HCT116 (cell line): Measurements from ENCODE around the gene ABCG8.

ENCODE experiments used
- CTCF ChIP-seq, 3 experiments: fragments of 200-600 bp in 1 of 3; sonication (generic) in 1 of 3; IDR thresholded peaks in 2 of 3; conservative IDR thresholded peaks in 1 of 3; 2 replicates each; pipeline ENCODE4 v1.5.1; 2012 to 2017; ENCODE audit warnings: low read depth in 2 of 3, low read length in 2 of 3, antibody characterized with exemption in 1 of 3, borderline replicate concordance in 1 of 3, control low read depth in 1 of 3, mild to moderate bottlenecking in 1 of 3, mixed read lengths in 1 of 3, mixed run types in 1 of 3, moderate library complexity in 1 of 3; ENCODE audit not compliant: insufficient read depth in 1 of 3
- EGR1 ChIP-seq: IDR thresholded peaks from 2 replicates; pipeline ENCODE4 v1.6.1; 2012; ENCODE audit warnings: low read depth
- EZH2 ChIP-seq: fragments of 200-600 bp; sonication (generic); IDR thresholded peaks from 2 replicates; pipeline ENCODE4 v1.6.1; 2017; ENCODE audit warnings: antibody characterized with exemption, mixed run types
- EZH2phosphoT487 ChIP-seq: fragments of 200-600 bp; IDR thresholded peaks from 2 replicates; pipeline ENCODE4 v1.6.1; 2018; ENCODE audit warnings: antibody characterized with exemption, borderline replicate concordance
- JUND ChIP-seq: IDR thresholded peaks from 2 replicates; pipeline ENCODE4 v1.6.1; 2012
- MAX ChIP-seq: IDR thresholded peaks from 2 replicates; pipeline ENCODE4 v1.6.1; 2012
- POLR2AphosphoS5 ChIP-seq: IDR thresholded peaks from 2 replicates; pipeline ENCODE4 v1.6.1; 2011; ENCODE audit warnings: mild to moderate bottlenecking, low read depth, low read length, moderate library complexity
- RAD21 ChIP-seq: IDR thresholded peaks from 2 replicates; pipeline ENCODE4 v1.6.1; 2012; ENCODE audit warnings: low read depth, mild to moderate bottlenecking
- SP1 ChIP-seq: IDR thresholded peaks from 2 replicates; pipeline ENCODE4 v1.6.1; 2012; ENCODE audit warnings: low read depth
- ZFX ChIP-seq: fragments of 450-650 bp; IDR thresholded peaks from 2 replicates; pipeline ENCODE4 v1.6.1; 2017
- TF ChIP-seq, protein P1 (sequence below): IDR thresholded peaks from 2 replicates; pipeline ENCODE4 v1.6.1; 2012; ENCODE audit warnings: low read depth
- TF ChIP-seq, protein P2 (sequence below): IDR thresholded peaks from 2 replicates; pipeline ENCODE4 v1.6.1; 2011; ENCODE audit warnings: mild to moderate bottlenecking, low read length, moderate library complexity; ENCODE audit not compliant: insufficient replicate concordance; ENCODE audit errors: extremely low read depth

GRCh38 chr2:43824512-43824911, 14.3 kb upstream of the ABCG8 start:
- no peak for TF ChIP-seq CTCF (IDR thresholded peaks at IDR 0.05 in 2 of 3, conservative IDR thresholded peaks at IDR 0.05 in 1 of 3; ENCODE audit: borderline replicate concordance in 1 of 3, insufficient read depth in 1 of 3, low read depth in 2 of 3, low read length in 2 of 3)
- TF ChIP-seq, protein P1, sequence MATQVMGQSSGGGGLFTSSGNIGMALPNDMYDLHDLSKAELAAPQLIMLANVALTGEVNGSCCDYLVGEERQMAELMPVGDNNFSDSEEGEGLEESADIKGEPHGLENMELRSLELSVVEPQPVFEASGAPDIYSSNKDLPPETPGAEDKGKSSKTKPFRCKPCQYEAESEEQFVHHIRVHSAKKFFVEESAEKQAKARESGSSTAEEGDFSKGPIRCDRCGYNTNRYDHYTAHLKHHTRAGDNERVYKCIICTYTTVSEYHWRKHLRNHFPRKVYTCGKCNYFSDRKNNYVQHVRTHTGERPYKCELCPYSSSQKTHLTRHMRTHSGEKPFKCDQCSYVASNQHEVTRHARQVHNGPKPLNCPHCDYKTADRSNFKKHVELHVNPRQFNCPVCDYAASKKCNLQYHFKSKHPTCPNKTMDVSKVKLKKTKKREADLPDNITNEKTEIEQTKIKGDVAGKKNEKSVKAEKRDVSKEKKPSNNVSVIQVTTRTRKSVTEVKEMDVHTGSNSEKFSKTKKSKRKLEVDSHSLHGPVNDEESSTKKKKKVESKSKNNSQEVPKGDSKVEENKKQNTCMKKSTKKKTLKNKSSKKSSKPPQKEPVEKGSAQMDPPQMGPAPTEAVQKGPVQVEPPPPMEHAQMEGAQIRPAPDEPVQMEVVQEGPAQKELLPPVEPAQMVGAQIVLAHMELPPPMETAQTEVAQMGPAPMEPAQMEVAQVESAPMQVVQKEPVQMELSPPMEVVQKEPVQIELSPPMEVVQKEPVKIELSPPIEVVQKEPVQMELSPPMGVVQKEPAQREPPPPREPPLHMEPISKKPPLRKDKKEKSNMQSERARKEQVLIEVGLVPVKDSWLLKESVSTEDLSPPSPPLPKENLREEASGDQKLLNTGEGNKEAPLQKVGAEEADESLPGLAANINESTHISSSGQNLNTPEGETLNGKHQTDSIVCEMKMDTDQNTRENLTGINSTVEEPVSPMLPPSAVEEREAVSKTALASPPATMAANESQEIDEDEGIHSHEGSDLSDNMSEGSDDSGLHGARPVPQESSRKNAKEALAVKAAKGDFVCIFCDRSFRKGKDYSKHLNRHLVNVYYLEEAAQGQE, result no peak
- TF ChIP-seq MAX, result no peak
- TF ChIP-seq SP1, result no peak
- TF ChIP-seq EZH2, result no peak
- TF ChIP-seq EZH2phosphoT487, result no peak
- TF ChIP-seq JUND, result no peak
- TF ChIP-seq, protein P2, sequence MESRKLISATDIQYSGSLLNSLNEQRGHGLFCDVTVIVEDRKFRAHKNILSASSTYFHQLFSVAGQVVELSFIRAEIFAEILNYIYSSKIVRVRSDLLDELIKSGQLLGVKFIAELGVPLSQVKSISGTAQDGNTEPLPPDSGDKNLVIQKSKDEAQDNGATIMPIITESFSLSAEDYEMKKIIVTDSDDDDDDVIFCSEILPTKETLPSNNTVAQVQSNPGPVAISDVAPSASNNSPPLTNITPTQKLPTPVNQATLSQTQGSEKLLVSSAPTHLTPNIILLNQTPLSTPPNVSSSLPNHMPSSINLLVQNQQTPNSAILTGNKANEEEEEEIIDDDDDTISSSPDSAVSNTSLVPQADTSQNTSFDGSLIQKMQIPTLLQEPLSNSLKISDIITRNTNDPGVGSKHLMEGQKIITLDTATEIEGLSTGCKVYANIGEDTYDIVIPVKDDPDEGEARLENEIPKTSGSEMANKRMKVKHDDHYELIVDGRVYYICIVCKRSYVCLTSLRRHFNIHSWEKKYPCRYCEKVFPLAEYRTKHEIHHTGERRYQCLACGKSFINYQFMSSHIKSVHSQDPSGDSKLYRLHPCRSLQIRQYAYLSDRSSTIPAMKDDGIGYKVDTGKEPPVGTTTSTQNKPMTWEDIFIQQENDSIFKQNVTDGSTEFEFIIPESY, result no peak
- no peak for TF ChIP-seq POLR2AphosphoS5
- no peak for TF ChIP-seq ZFX
- TF ChIP-seq EGR1, result no peak
- TF ChIP-seq RAD21, result no peak
